Neuron (in vitro differentiated cells): ENCODE measurements around the gene CYTH1.

Source experiments
- H2AFZ ChIP-seq: one replicate; pipeline ENCODE4 v1.6.1; 2013; ENCODE audit warnings: low read depth, mild to moderate bottlenecking, inconsistent platforms, low read length, moderate library complexity
- H3K27me3 ChIP-seq: one replicate; pipeline ENCODE4 v1.6.1; 2013; ENCODE audit warnings: low read length; ENCODE audit not compliant: insufficient read depth
- H3K36me3 ChIP-seq: one replicate; pipeline ENCODE4 v1.6.1; 2013; ENCODE audit warnings: low read length; ENCODE audit not compliant: insufficient read depth
- H3K4me1 ChIP-seq: one replicate; pipeline ENCODE4 v1.6.1; 2013; ENCODE audit warnings: low read length; ENCODE audit not compliant: insufficient read depth
- H3K4me3 ChIP-seq: 2 replicates; pipeline ENCODE4 v1.5.1; 2013; ENCODE audit warnings: mild to moderate bottlenecking, low read length, moderate library complexity
- H3K9me3 ChIP-seq: one replicate; pipeline ENCODE4 v1.6.1; 2013; ENCODE audit warnings: low read length

The CYTH1 gene

GRCh38 chr17:78800132-78800931 lies 18.3 kb upstream of the CYTH1 start:
- no peak overlapping the region for H3K4me3 ChIP-seq
- H2AFZ ChIP-seq = no peak overlapping the region
- H3K36me3 ChIP-seq = peaks cover 70% of the 10 kb centered on the region
- no peaks in the 10 kb centered on the region for H3K27me3 ChIP-seq
- no peaks in the 10 kb centered on the region for H3K9me3 ChIP-seq
- H3K4me1 ChIP-seq = no peaks in the 10 kb centered on the region

- Histone ChIP-seq H3K36me3 (peaks cover 69% of the 10 kb centered on the region), H3K4me1 (no peaks in the 10 kb centered on the region), H2AFZ (no peak overlapping the region), H3K9me3 (no peaks in the 10 kb centered on the region), H3K4me3 (no peak overlapping the region), H3K27me3 (no peaks in the 10 kb centered on the region)
Measured at GRCh38 chr17:78798695-78799559, 16.9 kb upstream of the CYTH1 start.

GRCh38 chr17:78797691-78798585 lies 15.9 kb upstream of the CYTH1 start:
- Histone ChIP-seq H3K9me3 (no peaks in the 10 kb centered on the region), H3K4me1 (no peaks in the 10 kb centered on the region), H3K27me3 (no peaks in the 10 kb centered on the region), H2AFZ (no peak overlapping the region), H3K36me3 (peaks cover 62% of the 10 kb centered on the region), H3K4me3 (no peak overlapping the region)

- Histone ChIP-seq H3K36me3 (peaks cover 57% of the 10 kb centered on the region), H3K4me3 (no peak overlapping the region)
Measured at GRCh38 chr17:78797213-78797612, 15.1 kb upstream of the CYTH1 start.

GRCh38 chr17:78796517-78796900 lies 14.4 kb upstream of the CYTH1 start:
- Histone ChIP-seq H3K27me3 (no peaks in the 10 kb centered on the region), H3K36me3 (peaks cover 56% of the 10 kb centered on the region), H2AFZ (no peak overlapping the region), H3K4me3 (no peak overlapping the region), H3K9me3 (no peaks in the 10 kb centered on the region), H3K4me1 (no peaks in the 10 kb centered on the region)

More at GRCh38 chr17:78797213-78797612, 15.1 kb upstream of the CYTH1 start:
- Histone ChIP-seq H2AFZ (no peak overlapping the region), H3K9me3 (no peaks in the 10 kb centered on the region), H3K4me1 (no peaks in the 10 kb centered on the region), H3K27me3 (no peaks in the 10 kb centered on the region)

- Histone ChIP-seq H2AFZ (no peak overlapping the region), H3K27me3 (no peaks in the 10 kb centered on the region), H3K4me3 (no peak overlapping the region), H3K9me3 (no peaks in the 10 kb centered on the region), H3K4me1 (no peaks in the 10 kb centered on the region), H3K36me3 (peaks cover 54% of the 10 kb centered on the region)
Measured at GRCh38 chr17:78795861-78796516, 13.9 kb upstream of the CYTH1 start.

- Histone ChIP-seq H2AFZ (no peak overlapping the region), H3K36me3 (peaks cover 51% of the 10 kb centered on the region), H3K27me3 (no peaks in the 10 kb centered on the region), H3K4me1 (no peaks in the 10 kb centered on the region), H3K9me3 (no peaks in the 10 kb centered on the region), H3K4me3 (no peak overlapping the region)
Measured at GRCh38 chr17:78794864-78795640, 13.0 kb upstream of the CYTH1 start.

GRCh38 chr17:78794399-78794798 lies 12.3 kb upstream of the CYTH1 start:
- H3K4me3 ChIP-seq = no peak overlapping the region
- no peaks in the 10 kb centered on the region for H3K4me1 ChIP-seq
- no peaks in the 10 kb centered on the region for H3K27me3 ChIP-seq
- H2AFZ ChIP-seq = no peak overlapping the region
- no peaks in the 10 kb centered on the region for H3K9me3 ChIP-seq
- peaks cover 48% of the 10 kb centered on the region for H3K36me3 ChIP-seq

GRCh38 chr17:78793968-78794367 lies 11.9 kb upstream of the CYTH1 start:
- Histone ChIP-seq H3K4me1 (no peaks in the 10 kb centered on the region), H2AFZ (no peak overlapping the region), H3K36me3 (peaks cover 44% of the 10 kb centered on the region), H3K9me3 (no peaks in the 10 kb centered on the region), H3K4me3 (no peak overlapping the region), H3K27me3 (no peaks in the 10 kb centered on the region)

GRCh38 chr17:78793415-78793814 lies 11.3 kb upstream of the CYTH1 start:
- Histone ChIP-seq H3K4me1 (no peaks in the 10 kb centered on the region), H3K4me3 (no peak overlapping the region), H3K36me3 (peaks cover 39% of the 10 kb centered on the region), H2AFZ (no peak overlapping the region), H3K9me3 (no peaks in the 10 kb centered on the region), H3K27me3 (no peaks in the 10 kb centered on the region)

- Histone ChIP-seq H3K9me3 (no peaks in the 10 kb centered on the region), H3K36me3 (peaks cover 27% of the 10 kb centered on the region), H3K4me1 (no peaks in the 10 kb centered on the region), H3K27me3 (no peaks in the 10 kb centered on the region), H2AFZ (no peak overlapping the region), H3K4me3 (no peak overlapping the region)
Measured at GRCh38 chr17:78791840-78792709, 10.0 kb upstream of the CYTH1 start.
